Measurements from ENCODE around the gene CLIC5.

GRCh38 chr6:46036911-46037310 is 21.3 kb upstream of the CLIC5 start:
- TF ChIP-seq CTCF (IDR thresholded peaks at IDR 0.05), result no peak
- TF ChIP-seq TCF7L2 (IDR thresholded peaks at IDR 0.05; ENCODE audit: low read depth, low read length), result no peak

All from Panc1 (cell line).